Kasumi-1 (cell line): Measurements from ENCODE around the gene GRID1.

Experiments used
- DNase-seq, 2 experiments: peaks; one replicate each; lab custom pipeline; 2025; lab: John Stamatoyannopoulos, UW

GRID1 gene

DNA sequence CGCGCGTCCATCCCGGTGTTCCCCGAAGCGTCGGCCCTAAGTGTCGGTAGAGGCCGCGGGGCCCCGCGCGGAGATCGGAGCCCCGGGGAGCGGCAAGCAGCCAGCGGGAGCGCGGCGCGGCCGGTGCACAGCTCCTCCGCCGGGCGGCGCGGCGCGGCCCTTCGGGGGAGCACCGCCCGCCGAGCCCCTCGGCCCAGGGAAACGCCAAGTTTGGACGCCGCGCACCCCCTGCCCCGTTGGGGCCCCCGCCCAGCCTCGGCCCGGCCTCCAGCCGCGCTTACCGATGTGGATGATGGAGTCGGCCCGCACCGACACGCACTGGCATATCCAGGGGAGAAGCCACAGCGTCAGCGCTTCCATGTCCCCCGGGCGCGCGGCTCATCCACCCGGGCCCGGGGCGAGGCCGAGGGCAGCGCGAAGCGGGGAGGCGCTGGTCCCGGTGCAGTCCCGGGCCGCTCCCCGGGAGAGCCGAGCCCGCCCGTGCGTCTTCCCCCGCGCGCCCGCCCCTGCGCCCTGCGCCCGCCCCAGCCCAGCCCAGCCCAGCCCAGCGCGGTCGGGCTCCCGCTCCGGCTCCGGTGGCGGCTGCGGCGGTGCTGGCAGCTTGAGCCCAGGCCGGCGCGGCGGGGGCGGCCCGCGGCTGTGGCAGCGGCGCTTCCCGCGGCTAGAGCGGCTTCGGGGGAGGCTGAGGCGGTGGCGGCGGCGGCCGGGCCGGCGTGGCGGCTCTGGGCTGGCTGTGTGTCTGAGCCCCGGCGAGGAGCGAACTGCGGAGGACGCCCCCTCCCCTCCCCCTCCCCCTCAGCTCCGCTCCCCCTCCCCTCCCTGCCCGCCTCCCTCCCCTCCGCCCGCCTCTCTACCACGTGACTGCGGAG is at the start of gene GRID1:
TSS of gene GRID1 (minus strand) at position 763 of the 869 bp plus-strand sequence.
- DNase-seq, result peak in 1 of 2 experiments; percentile 15

DNA sequence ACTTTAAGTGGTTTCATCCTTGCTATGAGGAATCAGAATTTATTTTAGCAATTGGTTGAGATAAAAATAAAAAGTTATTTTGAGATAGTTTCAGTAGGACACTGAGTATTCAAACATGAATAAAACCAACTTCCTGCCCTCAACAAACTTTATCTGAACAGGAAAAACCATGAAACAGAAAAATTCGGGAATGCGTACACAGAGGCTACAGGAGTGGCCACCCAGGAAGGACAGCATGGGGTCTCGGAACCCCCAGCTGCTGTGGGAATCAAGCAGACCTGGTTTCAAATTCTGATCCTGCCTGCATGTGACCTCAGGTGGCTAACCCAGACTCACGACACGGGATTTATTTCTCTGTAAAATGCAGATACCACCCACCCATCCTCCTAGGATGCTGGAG is 49.0 kb upstream of the GRID1 start:
- DNase-seq, result no peak

DNA sequence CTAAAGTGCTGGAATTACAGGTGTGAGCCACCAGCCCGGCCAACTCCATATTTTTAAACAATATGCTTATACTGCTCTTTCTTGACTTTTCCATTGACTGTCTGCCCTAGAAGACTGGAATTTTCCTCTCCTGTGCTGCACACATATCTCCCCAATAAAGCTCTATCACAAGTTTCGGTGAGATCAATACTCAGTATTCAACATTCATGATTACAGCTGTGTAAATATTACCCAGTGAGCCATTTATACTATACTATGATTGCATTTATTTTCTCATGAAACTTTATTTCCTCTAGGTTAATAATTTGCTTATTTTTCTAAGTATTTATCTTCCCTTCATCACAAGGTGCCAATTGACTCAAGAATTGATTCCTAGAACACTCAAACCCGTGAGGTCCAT is 48.5 kb upstream of the GRID1 start:
- no peak for DNase-seq

DNA sequence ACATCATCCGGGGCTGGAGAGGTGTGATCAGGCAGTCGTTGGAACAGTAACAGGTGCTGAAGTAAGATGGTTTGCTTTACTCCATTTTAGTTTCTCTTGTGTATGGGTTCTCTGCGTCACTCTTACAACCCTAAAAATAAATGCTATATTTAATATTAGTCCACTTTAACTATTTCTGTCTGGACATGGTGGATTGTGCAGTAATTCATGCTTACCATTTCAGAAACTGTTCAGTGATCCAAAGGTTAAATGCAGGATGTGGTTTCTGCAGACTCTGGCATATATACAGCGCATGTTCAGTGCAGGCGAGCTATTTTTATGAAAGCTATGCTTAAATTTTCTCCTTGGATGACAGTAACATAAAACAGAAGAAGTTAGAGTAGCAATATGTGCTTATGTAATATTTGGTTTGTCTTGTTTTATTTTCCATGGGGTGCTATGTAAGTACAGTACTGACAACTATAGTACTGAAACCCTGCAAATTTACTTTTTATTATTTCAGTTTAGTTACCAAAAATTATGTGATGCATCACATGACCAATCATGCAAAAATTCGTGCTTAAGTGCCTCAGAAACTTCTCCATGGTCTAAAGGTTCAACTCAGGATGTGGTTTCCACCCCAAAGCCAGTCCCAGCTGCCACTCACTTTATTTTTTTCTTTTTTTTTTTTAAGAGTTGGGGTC is 46.6 kb upstream of the GRID1 start:
- peak; percentile 85 to 87 for DNase-seq

DNA sequence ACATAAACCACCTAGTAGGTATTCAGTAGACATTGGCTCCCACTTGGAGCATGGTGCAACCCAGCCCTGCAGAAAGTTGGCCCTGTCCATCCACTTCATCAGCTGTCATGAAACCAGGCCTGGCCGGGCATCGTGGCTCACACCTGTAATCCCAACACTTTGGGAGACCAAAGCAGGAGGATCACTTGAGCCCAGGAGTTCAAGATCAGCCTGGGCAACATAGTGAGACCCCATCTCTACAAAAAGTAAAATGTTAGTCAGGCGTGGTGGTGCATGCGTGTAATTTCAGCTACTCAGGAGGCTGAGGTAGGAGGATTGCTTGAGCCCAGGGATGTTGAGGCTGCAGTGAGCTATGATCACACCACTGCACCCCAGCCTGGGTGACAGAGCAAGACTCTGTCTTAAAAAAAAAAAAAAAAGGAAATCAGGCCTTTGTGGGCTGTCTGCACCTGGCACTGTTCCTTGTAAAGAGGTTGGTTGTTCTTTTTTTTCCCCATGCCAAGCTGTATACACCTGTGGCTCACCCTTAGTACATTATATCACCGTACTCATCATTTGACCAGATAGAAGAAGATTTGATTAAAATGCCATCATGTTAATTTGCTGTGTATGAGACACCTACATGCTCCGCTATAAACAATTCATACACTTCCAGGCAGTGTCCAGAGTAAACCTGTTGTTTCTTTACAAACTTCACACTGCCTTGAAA is 45.4 kb upstream of the GRID1 start:
- no peak for DNase-seq

DNA sequence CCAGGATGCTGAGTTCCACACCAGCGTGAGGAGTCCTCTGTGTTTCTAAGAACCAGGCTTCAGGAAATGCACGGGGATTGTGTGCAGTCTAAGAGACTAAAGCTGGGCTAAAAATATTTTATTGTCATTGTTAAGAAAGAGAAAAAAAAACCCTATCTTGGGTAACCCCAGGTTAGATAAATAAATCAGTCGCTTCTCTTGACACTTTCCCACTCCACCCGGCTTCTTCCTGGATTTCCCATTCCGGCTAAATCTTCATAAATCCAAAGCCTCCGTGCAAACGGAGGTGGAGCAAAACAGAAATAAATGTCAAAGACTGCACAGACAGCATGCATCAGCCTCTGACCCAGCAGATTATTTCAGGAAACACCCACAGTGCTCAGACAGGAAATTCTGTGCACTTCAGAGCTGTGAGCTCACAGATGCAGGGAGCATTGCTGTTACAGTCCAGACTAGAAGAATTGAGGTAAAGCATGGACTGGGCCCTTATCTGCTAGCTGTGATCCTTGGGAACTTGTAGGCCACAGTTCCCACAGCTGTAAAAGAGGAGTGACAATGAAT is 44.8 kb upstream of the GRID1 start:
- DNase-seq, result peak; percentile 95 to 98

DNA sequence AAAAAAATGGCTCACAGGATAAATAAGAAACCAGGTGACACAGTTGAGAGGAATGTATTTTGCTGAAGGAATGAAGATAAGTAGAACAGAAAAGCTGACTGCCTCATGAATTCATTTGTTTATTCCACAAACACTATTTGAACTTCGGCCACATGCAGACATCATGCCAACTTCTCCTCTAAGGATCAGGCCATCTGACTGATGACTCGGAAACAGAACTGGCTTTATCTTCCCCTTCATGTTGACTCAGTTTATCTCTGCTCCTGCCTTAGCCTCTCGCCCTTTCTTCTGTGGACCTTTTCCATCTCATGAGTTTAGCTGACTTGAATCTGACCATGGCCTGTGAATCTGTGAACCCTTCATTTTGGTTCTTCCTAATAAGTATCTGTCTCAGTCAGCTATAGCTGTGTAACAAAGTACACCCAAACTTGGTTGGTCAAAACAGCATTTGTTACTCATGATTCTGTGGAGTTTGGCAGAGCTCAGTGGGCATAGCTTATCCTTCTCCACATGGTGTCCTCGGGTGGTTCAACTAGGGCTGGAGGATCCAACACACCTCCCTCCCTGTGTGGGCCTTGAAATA is 44.0 kb upstream of the GRID1 start:
- DNase-seq, result no peak

DNA sequence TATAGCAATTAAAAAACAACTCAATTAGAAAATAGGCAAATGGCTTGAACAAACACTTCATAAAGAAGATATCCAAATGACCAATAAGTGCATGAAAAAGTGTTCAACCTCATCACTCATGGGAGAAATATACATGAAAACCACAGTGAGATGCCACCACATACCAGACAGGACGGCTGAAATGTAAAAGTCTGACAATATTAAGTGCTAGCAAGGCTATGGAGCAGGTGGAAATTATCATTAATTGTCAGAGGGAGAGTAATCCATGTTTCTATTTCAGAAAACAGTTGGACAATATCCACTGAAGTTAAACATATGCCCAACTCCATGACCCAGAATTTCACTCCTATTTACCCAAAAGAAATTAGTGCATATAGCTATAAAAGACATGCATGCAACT is 42.6 kb upstream of the GRID1 start:
- DNase-seq, result no peak

DNA sequence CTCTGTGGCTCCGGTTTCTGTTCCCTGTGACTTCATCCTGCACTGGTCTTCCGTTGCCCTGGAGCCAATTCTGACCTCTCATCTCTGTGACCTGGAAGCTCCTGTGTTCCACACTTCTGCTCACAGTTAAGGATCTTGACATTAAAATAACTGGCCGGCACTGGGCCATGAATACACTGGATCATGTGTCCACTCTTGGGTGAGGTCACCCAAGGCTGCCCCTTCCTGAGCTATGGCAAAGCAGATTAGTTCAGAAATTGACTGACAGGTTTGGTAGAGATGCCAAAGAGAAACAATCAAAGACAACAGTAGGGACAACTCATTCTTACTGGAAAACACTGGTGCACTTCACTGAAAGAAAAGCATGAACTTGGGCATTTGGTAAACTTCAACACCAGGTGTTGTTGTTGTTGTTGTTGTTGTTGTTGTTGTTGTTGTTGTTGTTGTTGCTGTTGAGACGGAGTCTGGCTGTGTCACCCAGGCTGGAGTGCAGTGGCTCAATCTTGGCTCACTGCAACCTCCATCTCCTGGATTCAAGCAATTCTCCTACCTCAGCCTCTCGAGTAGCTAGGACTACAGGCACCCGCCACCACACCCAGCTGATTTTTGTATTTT is 36.7 kb upstream of the GRID1 start:
- DNase-seq, result no peak

DNA sequence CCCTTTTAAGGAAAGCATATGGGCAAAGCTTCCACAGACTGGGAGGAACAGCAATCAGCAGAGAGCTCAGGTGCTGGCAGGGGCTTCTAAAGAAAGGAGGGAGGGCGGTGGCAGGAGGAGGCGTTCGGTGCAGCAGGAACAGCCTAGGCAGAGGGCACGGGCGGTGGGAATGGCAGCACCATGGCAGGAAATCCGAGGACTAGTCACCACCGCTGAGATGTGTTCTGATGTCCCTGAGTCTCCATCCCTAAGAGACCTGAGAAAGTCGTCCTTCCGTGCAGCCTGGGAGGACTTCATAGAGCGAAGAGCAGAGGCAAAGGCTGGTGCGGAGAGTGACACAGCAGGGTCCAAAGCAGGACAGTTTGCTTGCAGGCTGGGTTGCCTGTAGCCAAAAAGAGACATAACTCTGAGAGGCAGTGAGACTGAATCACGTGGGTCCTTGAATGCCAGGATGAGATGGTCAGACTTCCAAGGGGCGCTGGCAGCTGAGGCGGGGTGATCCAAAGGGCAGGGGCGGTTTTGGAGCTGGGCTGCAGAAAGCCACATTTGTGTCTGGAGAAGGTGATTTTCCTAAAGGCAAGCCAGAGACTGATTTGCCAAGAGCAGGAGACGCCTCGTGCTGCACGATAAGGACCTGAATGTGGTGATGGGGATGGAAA is 35.8 kb upstream of the GRID1 start:
- DNase-seq, result no peak

DNA sequence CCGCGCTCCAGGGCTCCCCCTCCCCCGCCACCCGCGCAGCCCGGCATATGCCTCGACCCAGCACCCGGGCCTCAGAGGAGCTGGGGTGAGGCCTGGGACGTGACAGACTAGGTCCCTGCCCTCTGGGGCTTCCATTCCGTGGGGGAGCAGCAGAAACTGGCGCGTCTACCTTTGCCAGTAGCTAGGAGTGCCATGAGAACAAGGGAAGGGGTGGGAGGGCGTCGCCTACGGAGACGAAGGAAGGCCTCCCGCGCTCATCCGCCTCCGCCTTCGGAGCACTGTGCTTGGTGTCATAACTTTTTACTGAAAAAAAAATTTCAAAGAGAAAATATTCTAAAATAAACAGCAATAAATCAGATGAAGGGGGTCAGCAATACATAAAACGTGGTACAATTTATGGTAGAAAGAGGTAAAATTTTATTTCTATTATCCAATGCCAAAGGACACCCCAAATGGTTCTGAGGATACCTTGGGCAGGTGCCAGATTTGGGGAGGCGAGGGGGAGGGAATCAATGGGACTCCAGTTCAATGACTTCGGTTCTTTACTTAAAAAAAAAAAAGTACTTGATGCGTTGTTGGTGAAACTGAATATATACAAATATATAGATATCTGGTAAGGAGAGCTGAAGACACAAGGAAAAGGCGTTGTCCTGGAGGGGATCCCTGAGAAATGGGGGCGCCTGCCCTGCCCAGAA is 35.1 kb upstream of the GRID1 start:
- no peak for DNase-seq

DNA sequence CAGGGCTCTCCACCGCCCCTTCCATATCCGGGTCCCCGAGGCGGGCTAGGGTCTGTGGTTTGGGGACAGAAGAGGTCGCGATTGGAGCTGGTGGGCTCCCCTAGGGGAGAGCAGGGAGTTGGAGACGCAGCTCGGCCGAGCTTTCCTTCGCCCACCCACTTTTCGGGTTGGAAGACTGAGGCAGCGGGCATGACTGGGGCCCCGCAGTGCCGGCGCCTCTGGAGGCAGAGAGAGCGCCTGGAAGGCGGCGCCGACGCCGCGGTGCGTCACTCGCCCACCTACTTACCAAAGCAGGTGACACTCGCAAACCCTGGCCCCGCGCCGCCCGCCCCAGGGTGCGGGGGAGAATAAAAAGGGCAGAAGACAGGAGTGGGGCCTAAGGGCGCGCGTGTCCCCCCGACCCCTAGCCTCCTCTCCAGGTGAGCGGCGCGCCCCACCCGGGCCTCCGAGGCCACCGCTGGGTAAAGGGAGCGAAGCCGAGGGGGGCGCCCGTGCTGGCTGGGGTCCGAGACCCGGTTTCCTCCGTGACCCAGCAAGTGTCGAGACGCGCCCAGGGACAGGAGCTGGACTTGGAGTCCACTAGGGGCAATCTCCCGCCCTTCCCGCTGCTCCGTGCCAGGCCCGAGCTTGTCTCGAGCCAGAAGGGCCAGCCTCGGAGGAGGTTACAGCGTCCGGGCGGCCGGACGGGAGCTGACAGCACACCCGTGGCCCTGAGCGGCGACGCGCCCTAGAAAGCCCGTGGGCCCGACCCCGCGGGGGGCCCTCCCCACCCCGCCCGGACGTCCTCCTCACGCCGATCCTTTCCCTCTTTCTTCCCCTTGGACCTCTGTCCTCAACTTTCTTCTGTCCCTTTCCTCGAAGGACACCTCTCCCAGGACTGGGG is 34.4 kb upstream of the GRID1 start:
- no peak for DNase-seq

DNA sequence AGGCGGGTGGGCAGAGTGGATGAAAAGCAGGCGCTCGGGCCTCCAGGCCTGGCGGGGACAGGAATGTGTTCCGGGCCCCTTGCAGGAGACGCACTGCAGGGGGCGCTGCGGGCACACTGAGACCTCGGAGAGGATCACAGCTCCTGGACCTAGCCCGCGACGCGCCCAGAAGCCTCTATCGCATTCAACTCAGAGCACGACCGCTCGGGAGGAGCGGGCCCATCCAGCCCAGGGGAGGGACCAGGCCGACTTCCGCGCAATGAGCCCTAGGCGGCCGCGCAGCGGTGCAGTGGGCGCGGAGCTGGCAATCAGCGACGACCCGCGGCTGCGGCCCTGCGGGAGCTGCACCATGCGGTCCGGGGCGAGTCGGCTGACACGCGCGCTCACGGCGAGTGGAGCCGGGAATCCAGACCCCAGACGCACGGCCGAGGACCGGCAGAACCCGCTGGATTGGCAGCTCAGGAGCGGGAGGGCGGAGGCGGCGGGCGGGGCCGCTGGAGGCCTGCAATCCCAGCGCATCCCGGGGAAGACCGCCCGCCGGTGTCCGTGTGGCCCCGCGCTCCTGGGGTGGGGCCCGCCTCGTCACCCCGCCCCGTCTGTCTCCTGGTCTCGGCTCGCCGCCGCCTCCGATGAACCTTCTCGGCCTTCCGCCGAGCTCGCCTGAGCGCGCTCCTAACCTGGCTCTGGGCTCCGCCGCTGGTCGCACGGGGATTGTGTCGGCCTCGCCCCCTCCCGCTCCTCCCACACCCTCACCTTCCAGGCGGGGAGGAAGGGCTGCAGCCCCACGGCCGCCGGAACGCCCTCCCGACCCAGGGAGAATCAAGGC is 33.5 kb upstream of the GRID1 start:
- DNase-seq, result peak; percentile 96

DNA sequence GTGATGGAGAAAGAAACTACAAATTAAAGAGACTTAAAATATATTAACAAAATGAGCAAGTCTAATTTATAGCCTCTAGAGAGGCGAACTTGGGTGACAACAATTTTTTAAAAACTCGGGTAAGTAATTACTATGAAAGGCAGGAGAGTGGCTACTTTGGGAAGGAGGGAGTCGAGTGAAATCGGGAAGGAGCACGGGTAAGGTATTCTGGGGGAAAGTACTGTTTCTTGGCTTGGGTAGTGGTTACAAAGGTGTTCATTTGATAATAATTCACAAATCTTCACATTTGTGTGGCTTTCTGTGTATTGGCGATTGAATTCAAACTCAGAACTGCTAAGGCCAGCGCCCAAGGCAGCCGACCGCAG is 32.9 kb upstream of the GRID1 start:
- no peak for DNase-seq

DNA sequence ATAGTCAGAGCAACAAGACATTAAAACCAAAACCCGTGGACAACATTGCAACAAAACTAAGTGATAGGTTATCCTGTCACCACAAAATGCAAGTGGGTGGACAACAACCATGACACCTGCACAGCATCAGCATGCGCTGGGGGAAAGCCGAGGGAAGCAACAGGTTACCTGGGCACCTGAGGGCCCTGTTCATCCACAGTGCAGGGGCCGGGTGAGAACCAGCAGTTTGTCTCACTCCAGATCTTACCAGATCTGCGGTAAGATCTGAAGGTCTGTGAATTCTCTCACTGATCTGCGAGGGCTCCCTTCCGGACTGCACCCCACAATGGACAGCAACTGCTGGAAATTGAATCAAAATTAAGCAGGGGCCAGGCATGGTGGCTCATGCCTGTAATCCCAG is 30.5 kb upstream of the GRID1 start:
- DNase-seq, result no peak

DNA sequence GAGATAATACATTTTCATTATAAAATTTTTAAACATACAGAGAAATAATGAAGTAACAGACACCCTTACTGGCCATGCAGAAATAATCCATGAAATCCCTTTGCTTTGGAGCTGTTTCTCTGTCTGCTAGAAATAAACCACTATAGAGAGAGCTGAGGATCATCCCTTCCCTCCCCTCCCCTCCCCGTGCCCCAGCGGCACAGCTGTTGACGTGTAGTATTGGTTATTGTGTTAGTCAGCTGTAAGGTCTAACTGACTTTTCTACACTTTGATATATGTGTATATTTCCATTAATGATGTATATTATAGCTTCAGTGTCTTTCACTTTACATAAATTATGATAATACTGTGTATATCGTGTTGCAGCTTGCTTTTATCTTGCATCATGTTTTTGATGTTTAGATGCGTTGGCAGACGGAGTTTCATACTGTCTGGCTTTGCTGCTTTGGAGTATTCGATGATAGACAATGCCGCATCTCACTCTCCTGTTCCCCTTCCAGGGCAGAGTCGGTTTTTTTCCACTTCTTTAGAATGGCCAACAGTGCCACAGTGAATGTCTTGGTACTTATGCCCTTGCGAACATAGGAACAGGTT is 27.4 kb upstream of the GRID1 start:
- no peak for DNase-seq

DNA sequence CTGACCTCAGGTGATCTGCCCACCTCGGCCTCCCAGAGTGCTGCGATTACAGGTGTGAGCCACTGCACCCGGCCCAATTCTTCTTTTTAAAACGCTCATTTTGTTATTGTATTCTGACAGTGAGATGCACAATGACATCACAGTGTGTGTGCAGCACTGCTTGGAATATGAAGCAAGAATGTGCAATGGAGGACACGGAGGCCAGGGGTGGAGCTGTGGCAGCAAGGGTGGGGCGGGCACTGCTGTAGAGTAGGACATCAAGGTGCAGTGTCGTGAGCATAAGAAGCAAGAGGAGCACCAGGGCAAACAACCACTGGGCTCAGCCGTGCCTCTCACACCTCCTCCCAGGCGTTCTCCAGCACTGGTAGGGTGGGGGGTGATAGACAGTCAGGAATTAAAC is 26.8 kb upstream of the GRID1 start:
- DNase-seq, result no peak

DNA sequence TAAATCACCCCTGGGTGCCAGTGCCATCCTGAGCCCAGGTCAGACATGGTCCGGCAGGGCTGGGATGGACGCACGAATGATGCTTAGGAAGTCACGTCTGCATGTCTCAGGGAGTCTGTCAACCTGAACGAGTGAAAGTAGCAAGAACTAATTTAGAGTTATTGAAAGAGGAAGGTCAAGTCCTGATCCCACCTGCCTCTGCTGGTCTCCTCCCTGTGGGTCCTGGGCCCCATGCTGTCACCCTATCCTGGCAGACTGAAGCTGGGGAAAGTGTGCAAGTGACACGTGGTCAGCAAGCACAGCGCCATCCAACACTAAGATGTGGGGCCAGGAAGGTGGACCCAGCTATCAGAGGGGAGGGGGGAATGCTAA is 26.1 kb upstream of the GRID1 start:
- no peak for DNase-seq
